Large intestine (tissue), 3 donors: ENCODE results near the gene AEBP1. TPM values are rescaled to one million over a fixed set of nuclear protein-coding genes. Genes with fewer than 3 reads are reported as not detected.
"Not testable (repeated sequence)": the region's sequence is repeated elsewhere in the genome, so short reads cannot be mapped to it uniquely, and the experiment has no call there.

Experiments
- DNase-seq, 2 donors: peaks; one replicate each; pipeline versions ENCODE4 v3.0.0 to v3.0.0-alpha.2; 2013
- H3K27ac ChIP-seq: one replicate; pipeline ENCODE4 v1.5.1; 2013; ENCODE audit warnings: low read length
- H3K27me3 ChIP-seq: 2 replicates; pipeline ENCODE4 v1.6.1; 2013; ENCODE audit warnings: low read length; ENCODE audit not compliant: control insufficient read depth, insufficient read depth
- H3K36me3 ChIP-seq: 2 replicates; pipeline ENCODE4 v1.6.1; 2013; ENCODE audit warnings: low read length; ENCODE audit not compliant: control insufficient read depth, insufficient read depth
- H3K4me1 ChIP-seq: one replicate; pipeline ENCODE4 v1.6.1; 2013; ENCODE audit warnings: low read length; ENCODE audit not compliant: control insufficient read depth, insufficient read depth
- H3K4me3 ChIP-seq: one replicate; pipeline ENCODE4 v1.5.1; 2013; ENCODE audit warnings: low read length
- H3K9me3 ChIP-seq: one replicate; pipeline ENCODE4 v1.6.1; 2013; ENCODE audit warnings: mild to moderate bottlenecking, low read depth, low read length, moderate library complexity; ENCODE audit not compliant: control insufficient read depth
- WGBS: methylation state at CpG from one replicate; pipeline ENCODE4 v1.1.5; 2013; ENCODE audit warnings: low lambda C conversion rate; ENCODE audit not compliant: insufficient coverage; 5-methylcytosine and 5-hydroxymethylcytosine counted together
- polyA plus RNA-seq: library from polyadenylated mRNA; unstranded; fragments of 120-200 nt; gene quantifications from one replicate; pipeline ENCODE4 v1.2.1, GENCODE V29; 2013

AEBP1 gene
- polyA plus RNA-seq, 1 donor, result 23.1 TPM

GRCh38 chr7:44121761-44122420, 17.7 kb downstream of the AEBP1 start:
- no peak overlapping the region for H3K27ac ChIP-seq

GRCh38 chr7:44122529-44122928, 18.4 kb downstream of the AEBP1 start:
- H3K4me1 ChIP-seq, result peaks cover 5% of the 10 kb centered on the region
- H3K27me3 ChIP-seq, result no peaks in the 10 kb centered on the region
- H3K4me3 ChIP-seq, result peak overlapping the region; percentile 81
- no peak overlapping the region for H3K27ac ChIP-seq
- H3K9me3 ChIP-seq, result no peaks in the 10 kb centered on the region
- DNase-seq, result no peak
- no CpG with 5 or more reads among the region's 1 CpG for WGBS
- H3K36me3 ChIP-seq, result peaks cover 31% of the 10 kb centered on the region

More at GRCh38 chr7:44121761-44122420, 17.7 kb downstream of the AEBP1 start:
- no peak for DNase-seq
- H3K9me3 ChIP-seq, result no peaks in the 10 kb centered on the region
- no CpG with 5 or more reads among the region's 12 CpGs for WGBS
- H3K36me3 ChIP-seq, result peaks cover 36% of the 10 kb centered on the region
- H3K27me3 ChIP-seq, result no peaks in the 10 kb centered on the region
- H3K4me3 ChIP-seq, result no peak overlapping the region
- peaks cover 5% of the 10 kb centered on the region for H3K4me1 ChIP-seq

GRCh38 chr7:44123190-44124003, 19.3 kb downstream of the AEBP1 start, which contains the start of gene POLD2:
TSS of gene POLD2 (minus strand) at chr7:44123548. CDS start at chr7:44122053, 1,495 bp downstream.
- Histone ChIP-seq H3K9me3 (no peaks in the 10 kb centered on the region), H3K4me1 (peaks cover 5% of the 10 kb centered on the region), H3K27ac (peak within 1 kb of the TSS; percentile 66), H3K27me3 (no peaks in the 10 kb centered on the region), H3K4me3 (peak within 1 kb of the TSS; percentile 81), H3K36me3 (peaks cover 24% of the 10 kb centered on the region)
- DNase-seq, result peak; percentile 97 to 98
- no CpG with 5 or more reads among the region's 86 CpGs for WGBS

- Histone ChIP-seq H3K4me3 (no peak overlapping the region), H3K27ac (no peak overlapping the region), H3K9me3 (no peaks in the 10 kb centered on the region), H3K4me1 (peaks cover 5% of the 10 kb centered on the region), H3K27me3 (no peaks in the 10 kb centered on the region), H3K36me3 (peaks cover 15% of the 10 kb centered on the region)
- no peak for DNase-seq
- WGBS, result no CpG with 5 or more reads among the region's 6 CpGs
Observed at GRCh38 chr7:44124822-44125202, 20.7 kb downstream of the AEBP1 start.

GRCh38 chr7:44126574-44126973, 22.4 kb downstream of the AEBP1 start:
- not testable (repeated sequence) for H3K9me3 ChIP-seq, H3K4me3 ChIP-seq, DNase-seq, H3K27me3 ChIP-seq, H3K27ac ChIP-seq, H3K36me3 ChIP-seq
- peaks cover 11% of the 10 kb centered on the region for H3K4me1 ChIP-seq
- 100% methylated on average over 1 of the region's 4 CpGs for WGBS

- no peaks in the 10 kb centered on the region for H3K9me3 ChIP-seq
- no peaks in the 10 kb centered on the region for H3K27me3 ChIP-seq
- no peak overlapping the region for H3K27ac ChIP-seq
- no peaks in the 10 kb centered on the region for H3K36me3 ChIP-seq
- H3K4me1 ChIP-seq, result peaks cover 12% of the 10 kb centered on the region
- H3K4me3 ChIP-seq, result no peak overlapping the region
- no peak for DNase-seq
Observed at GRCh38 chr7:44127161-44127560, 23.0 kb downstream of the AEBP1 start.

- DNase-seq, result no peak
- Histone ChIP-seq H3K9me3 (no peaks in the 10 kb centered on the region), H3K36me3 (no peaks in the 10 kb centered on the region), H3K27ac (no peak overlapping the region), H3K27me3 (no peaks in the 10 kb centered on the region), H3K4me1 (peaks cover 7% of the 10 kb centered on the region), H3K4me3 (no peak overlapping the region)
- no CpG with 5 or more reads among the region's 6 CpGs for WGBS
Observed at GRCh38 chr7:44128721-44129582, 24.8 kb downstream of the AEBP1 start.

- peaks cover 7% of the 10 kb centered on the region for H3K4me1 ChIP-seq
- WGBS, result no CpG with 5 or more reads among the region's 12 CpGs
Observed at GRCh38 chr7:44131173-44132029, 27.3 kb downstream of the AEBP1 start.

GRCh38 chr7:44132039-44132438, 27.9 kb downstream of the AEBP1 start:
- WGBS, result no CpG with 5 or more reads among the region's 2 CpGs
- DNase-seq, result no peak
- Histone ChIP-seq H3K9me3 (no peaks in the 10 kb centered on the region), H3K4me1 (peaks cover 7% of the 10 kb centered on the region), H3K27me3 (no peaks in the 10 kb centered on the region), H3K27ac (no peak overlapping the region), H3K36me3 (no peaks in the 10 kb centered on the region), H3K4me3 (no peak overlapping the region)

More at GRCh38 chr7:44131173-44132029, 27.3 kb downstream of the AEBP1 start:
- DNase-seq, result peak; percentile 22 to 43
- no peak overlapping the region for H3K4me3 ChIP-seq
- no peaks in the 10 kb centered on the region for H3K9me3 ChIP-seq
- no peaks in the 10 kb centered on the region for H3K36me3 ChIP-seq
- H3K27ac ChIP-seq, result no peak overlapping the region
- H3K27me3 ChIP-seq, result no peaks in the 10 kb centered on the region
